ENCODE results near the gene NBEAL2.

NBEAL2 gene

GRCh38 chr3:46930945-46931403, 48.5 kb upstream of the NBEAL2 start (continued):
- TF ChIP-seq, protein P1, sequence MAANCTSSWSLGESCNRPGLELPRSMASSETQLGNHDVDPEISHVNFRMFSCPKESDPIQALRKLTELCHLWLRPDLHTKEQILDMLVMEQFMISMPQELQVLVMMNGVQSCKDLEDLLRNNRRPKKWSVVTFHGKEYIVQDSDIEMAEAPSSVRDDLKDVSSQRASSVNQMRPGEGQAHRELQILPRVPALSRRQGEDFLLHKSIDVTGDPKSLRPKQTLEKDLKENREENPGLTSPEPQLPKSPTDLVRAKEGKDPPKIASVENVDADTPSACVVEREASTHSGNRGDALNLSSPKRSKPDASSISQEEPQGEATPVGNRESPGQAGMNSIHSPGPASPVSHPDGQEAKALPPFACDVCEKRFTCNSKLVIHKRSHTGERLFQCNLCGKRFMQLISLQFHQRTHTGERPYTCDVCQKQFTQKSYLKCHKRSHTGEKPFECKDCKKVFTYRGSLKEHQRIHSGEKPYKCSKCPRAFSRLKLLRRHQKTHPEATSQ (tag by site-specific recombination; IDR thresholded peaks at IDR 0.05) = no peak
- TF ChIP-seq ZFP41 (tag by site-specific recombination; IDR thresholded peaks at IDR 0.05; ENCODE audit: borderline replicate concordance) (no peak), GLI2 (tag by site-specific recombination; IDR thresholded peaks at IDR 0.05; ENCODE audit: borderline replicate concordance, low read depth) (no peak), ZNF146 (tag by site-specific recombination; IDR thresholded peaks at IDR 0.05) (no peak)

- Histone ChIP-seq H3K4me3 (ENCODE audit: low read depth, low read length) (no peak overlapping the region), H3K4me1 (ENCODE audit: control insufficient read depth, insufficient read depth, low read length) (peaks cover 11% of the 10 kb centered on the region), H3K9me3 (ENCODE audit: control insufficient read depth, insufficient read depth, low read depth, low read length) (no peaks in the 10 kb centered on the region), H3K27ac (ENCODE audit: extremely low read depth, low read depth, low read length) (no peak overlapping the region), H3K36me3 (ENCODE audit: control insufficient read depth in 2 of 2, insufficient read depth in 1 of 2, low read length in 2 of 2) (peaks cover 0 to 53% of the 10 kb centered on the region in 2 experiments; a peak in 1 of 3 replicates)
- TF ChIP-seq ZNF623 (tag by site-specific recombination; IDR thresholded peaks at IDR 0.05) (no peak), OSR2 (tag by site-specific recombination; IDR thresholded peaks at IDR 0.05) (peak; percentile 70), ZBTB6 (tag by site-specific recombination; IDR thresholded peaks at IDR 0.05) (no peak), IKZF3 (tag by site-specific recombination; IDR thresholded peaks at IDR 0.05) (0 out of 2 replicates have a peak, but pooled peaks have one; percentile 35), ZBTB17 (tag by site-specific recombination; IDR thresholded peaks at IDR 0.05) (peak; percentile 37)
- TF ChIP-seq, protein P2, sequence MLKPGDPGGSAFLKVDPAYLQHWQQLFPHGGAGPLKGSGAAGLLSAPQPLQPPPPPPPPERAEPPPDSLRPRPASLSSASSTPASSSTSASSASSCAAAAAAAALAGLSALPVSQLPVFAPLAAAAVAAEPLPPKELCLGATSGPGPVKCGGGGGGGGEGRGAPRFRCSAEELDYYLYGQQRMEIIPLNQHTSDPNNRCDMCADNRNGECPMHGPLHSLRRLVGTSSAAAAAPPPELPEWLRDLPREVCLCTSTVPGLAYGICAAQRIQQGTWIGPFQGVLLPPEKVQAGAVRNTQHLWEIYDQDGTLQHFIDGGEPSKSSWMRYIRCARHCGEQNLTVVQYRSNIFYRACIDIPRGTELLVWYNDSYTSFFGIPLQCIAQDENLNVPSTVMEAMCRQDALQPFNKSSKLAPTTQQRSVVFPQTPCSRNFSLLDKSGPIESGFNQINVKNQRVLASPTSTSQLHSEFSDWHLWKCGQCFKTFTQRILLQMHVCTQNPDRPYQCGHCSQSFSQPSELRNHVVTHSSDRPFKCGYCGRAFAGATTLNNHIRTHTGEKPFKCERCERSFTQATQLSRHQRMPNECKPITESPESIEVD (tag by site-specific recombination; IDR thresholded peaks at IDR 0.05) = peak; percentile 81
- POLR2A ChIA-PET = no interaction called here
- CTCF ChIA-PET = interaction anchor here (0.6 to 0.7 kb wide), 2 partner anchors 151 to 1271 kb away, joined by 3 to 4 read pairs; no protein-coding TSS in a partner anchor
Observed at GRCh38 chr3:46931631-46932331, 47.7 kb upstream of the NBEAL2 start.

- peaks cover 11% of the 10 kb centered on the region for H3K4me1 ChIP-seq (ENCODE audit: control insufficient read depth, insufficient read depth, low read length)
- no peak overlapping the region for H3K4me3 ChIP-seq (ENCODE audit: low read depth, low read length)
- H3K36me3 ChIP-seq (ENCODE audit: control insufficient read depth in 2 of 2, insufficient read depth in 1 of 2, low read length in 2 of 2) = peaks cover 0 to 53% of the 10 kb centered on the region in 2 experiments; a peak in 1 of 3 replicates
- ChIA-PET POLR2A (no interaction called here), CTCF (interaction anchor here (0.7 to 1.9 kb wide), 2 partner anchors 9 to 1272 kb away, joined by 3 to 6 read pairs; no protein-coding TSS in a partner anchor)
- H3K27ac ChIP-seq (ENCODE audit: extremely low read depth, low read depth, low read length) = no peak overlapping the region
- 0 out of 2 replicates have a peak, but pooled peaks have one; percentile 8 for TF ChIP-seq EGR2 (tag by site-specific recombination; IDR thresholded peaks at IDR 0.05; ENCODE audit: low read depth)
- TF ChIP-seq GLIS2 (tag by site-specific recombination; IDR thresholded peaks at IDR 0.05) = peak; percentile 24; the same call in 1 of the 2 replicates
- 0 out of 2 replicates have a peak, but pooled peaks have one; percentile 16 for TF ChIP-seq ZFHX2 (tag by site-specific recombination; conservative IDR thresholded peaks at IDR 0.05)
- TF ChIP-seq ZNF621 (tag by site-specific recombination; IDR thresholded peaks at IDR 0.05) = no peak
- no peak for TF ChIP-seq ZNF292 (tag by site-specific recombination; IDR thresholded peaks at IDR 0.05; ENCODE audit: borderline replicate concordance, low read depth)
- TF ChIP-seq ZFP69B (tag by site-specific recombination; IDR thresholded peaks at IDR 0.05) = peak; percentile 60; the same call in 1 of the 2 replicates
- no peak for TF ChIP-seq ZNF416 (tag by site-specific recombination; IDR thresholded peaks at IDR 0.05)
- no peaks in the 10 kb centered on the region for H3K9me3 ChIP-seq (ENCODE audit: control insufficient read depth, insufficient read depth, low read depth, low read length)
Observed at GRCh38 chr3:46932455-46933225, 46.8 kb upstream of the NBEAL2 start.

All from HEK293 (cell line).